GM19099 (cell line): ENCODE measurements around the gene PREPL.

Experiments used
- POLR2A ChIP-seq: IDR thresholded peaks from 3 replicates; pipeline ENCODE4 v1.6.1; 2011; ENCODE audit warnings: low read depth; ENCODE audit not compliant: insufficient read length; ENCODE audit errors: extremely low read depth

PREPL gene

DNA sequence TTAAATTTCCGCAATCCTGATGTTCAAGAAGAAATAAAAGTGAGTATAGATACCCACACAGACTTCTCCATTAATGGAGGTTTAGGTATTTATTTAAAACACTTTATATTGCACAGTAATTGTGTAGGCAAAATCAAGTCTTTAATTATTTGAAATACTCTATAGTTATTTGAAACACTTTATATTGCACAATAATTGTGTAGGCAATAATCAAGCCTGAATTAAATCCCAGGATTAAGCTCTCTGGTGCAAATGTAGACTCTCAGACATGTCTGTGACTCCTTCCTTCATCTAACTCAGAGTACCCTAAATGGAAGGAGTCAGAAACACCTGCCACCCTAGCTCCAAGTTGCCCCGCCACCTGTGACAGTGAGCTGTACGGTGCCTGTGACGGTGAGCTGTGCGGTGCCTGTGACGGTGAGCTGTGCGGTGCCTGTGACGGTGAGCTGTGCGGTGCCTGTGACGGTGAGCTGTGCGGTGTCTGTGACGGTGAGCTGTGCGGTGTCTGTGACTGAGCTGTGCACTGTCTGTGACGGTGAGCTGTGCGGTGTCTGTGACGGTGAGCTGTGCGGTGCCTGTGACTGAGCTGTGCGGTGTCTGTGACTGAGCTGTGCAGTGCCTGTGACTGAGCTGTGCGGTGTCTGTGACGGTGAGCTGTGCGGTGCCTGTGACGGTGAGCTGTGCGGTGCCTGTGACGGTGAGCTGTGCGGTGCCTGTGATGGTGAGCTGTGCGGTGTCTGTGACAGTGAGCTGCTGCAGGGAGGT is 75.0 kb downstream of the PREPL start:
- TF ChIP-seq POLR2A: no peak

DNA sequence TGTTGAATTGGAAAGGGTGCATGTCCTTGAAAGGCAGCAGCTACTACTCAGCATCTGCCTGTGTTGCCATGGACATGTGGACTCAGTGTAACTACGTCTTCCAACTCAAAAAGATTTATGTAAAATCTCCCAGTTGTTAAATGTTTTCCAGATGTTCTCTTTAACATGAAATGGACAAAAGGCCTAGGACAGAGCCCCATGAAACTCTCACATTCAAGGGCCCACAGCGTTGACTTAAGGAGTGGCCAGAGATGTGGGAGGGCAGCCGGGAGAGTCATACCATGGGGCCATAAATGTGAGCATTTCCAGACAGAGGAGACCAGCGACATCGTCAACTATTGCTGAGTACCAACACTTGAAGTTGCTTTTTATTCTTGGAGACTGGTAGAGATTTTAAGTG is 76.1 kb downstream of the PREPL start:
- TF ChIP-seq POLR2A: no peak

DNA sequence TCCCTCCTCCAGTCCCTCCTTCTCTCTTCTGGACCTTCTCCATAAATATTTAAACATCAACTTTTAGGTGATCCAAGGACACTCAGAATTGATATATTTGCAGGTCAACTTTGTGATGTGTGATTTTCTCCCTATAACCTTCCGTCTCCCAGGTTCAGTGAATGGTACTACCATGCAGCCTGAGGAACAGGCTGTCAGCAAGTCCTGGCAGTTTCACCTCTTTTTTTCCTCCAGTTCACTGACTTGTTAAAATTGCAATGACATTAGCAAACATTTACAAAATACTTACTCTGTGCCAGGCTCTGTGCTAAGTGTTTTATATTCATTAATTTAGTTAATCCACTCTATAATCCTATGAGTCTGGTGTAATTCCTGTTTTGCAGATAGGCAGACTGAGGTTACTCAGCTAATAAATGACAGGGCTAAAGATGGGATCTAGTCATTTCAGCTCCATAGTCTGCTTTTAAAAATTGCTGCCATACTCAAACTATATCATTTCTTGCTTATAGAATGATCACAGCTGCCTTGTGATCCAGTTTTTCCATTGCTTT is 78.1 kb downstream of the PREPL start:
- no peak for TF ChIP-seq POLR2A

DNA sequence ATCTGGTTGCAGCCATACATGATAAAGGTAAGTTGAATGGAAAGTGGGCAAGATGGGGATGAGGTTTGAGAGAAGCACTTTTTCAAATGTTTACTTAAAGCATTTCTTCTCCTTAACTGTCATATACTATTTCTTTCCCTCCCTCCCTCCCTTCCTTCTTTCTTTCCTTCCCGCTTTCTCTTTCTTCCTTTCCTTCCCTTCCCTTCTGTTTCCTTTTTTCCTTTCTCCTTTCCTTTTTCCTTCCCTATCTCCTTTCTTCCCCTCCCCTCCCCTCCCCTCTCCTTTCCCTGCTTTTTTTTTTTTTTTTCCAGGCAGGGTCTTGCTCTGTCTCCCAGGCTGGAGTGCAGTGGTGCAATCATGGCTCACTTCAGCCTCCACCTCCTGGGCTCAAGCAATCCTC is 80.4 kb downstream of the PREPL start:
- TF ChIP-seq POLR2A: no peak

DNA sequence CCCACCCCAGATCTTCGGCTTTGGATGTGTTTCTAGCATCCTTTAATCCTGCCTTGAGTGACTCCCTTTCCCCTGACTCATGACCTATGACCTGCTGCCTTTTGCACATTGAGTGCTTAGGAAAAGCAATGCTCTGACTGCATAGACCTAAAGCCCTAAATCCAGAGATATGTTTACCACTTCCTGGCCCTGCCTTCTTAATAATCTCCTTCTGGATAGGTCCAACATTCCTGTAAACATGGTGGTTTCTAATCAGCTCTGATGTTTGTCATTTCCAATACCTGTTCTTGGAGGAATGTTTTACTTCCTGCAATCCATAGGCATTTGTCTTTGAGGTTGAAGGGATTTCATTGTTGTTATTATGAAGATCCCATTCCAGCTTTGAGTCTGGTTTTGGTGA is 83.8 kb downstream of the PREPL start:
- no peak for TF ChIP-seq POLR2A

DNA sequence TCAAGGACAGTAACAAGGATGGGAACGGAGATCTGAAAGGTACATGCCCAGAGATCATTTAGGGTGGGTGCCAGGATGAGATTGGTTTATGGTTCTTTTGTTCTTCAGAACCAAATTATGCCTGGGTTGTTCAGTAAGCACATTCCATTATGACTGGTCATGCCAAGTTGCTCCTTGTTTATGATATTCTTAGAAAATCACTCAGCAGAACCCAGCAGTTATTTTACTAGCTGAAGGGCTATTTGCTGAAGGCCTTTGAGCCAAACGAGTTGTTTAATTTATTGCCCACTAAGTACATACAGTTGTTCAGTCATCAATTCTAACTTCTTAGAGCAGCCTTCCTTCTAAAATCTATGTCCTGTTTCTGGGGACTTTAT is 85.4 kb downstream of the PREPL start:
- no peak for TF ChIP-seq POLR2A

DNA sequence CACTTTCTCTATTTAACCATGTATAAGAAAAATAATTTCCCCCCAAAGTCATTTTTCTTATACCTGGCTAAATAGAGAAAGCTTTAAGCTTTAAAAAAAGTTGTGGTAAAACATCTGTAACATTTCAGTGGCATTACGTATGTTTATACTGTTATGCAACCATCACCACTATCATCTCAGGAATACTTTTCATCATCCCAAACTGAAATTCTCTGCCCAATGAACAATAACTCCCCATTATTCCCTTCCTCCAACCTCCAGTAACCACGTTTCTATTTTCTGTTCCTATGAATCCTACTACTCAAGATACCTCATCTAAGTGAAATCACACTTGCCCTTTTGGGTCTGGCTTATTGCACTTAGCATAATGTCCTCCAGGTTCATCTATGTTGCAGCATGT is 87.7 kb downstream of the PREPL start:
- no peak for TF ChIP-seq POLR2A

DNA sequence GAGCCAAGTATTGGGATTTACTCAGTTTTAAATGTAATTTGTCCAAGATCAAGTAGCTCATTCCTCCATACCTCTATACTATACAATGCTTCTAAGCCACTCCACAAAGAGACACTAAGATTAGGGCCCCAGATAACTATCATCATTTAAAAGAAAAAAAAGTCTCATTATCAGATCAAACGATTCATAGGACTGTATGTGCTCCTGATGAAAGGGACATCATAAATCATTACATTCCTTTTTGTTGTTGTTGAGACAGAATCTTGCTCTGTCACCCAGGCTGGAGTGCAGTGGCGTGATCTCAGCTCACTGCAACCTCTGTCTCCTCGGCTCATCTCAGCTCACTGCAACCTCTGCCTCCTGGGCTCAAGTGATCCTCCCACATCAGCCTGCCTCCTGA is 88.2 kb downstream of the PREPL start:
- TF ChIP-seq POLR2A: no peak

DNA sequence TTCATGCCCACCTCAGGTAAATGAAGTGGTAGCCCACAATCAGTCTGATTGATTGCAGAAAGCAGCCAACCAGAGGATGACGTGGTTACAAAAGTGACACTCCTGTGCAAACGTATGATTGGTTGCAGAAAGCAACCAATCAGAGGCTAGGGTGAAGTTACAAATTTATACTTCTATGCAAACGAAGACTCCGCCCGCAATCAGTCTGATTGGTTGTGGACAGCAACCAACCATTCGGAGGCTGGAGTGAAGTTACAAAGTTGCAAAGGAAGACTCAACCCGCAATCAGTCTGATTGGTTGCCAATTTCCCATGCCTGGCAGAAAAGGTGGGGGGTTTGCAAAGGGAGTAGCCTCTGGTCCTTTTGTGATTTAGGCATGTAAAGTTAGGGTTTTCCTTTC is 90.0 kb downstream of the PREPL start:
- no peak for TF ChIP-seq POLR2A

DNA sequence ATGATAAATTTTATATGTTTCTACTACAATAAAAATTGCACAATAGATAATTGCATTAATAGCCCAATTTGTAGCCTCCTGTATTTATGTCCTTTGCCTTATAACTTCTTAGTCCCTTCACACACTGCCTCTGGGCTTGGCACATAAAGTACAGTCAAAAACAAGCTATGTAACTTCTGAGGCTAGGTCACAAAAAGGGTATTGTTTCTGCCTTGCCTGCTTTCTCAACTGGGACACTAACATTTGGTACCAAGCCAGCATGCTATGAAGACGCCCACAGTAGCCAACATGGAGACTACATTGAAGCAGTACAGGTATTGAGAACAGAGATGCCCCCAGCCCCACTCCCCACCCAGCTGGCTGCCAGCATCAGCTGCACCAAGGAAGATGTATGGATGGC is 91.5 kb downstream of the PREPL start:
- TF ChIP-seq POLR2A: no peak

DNA sequence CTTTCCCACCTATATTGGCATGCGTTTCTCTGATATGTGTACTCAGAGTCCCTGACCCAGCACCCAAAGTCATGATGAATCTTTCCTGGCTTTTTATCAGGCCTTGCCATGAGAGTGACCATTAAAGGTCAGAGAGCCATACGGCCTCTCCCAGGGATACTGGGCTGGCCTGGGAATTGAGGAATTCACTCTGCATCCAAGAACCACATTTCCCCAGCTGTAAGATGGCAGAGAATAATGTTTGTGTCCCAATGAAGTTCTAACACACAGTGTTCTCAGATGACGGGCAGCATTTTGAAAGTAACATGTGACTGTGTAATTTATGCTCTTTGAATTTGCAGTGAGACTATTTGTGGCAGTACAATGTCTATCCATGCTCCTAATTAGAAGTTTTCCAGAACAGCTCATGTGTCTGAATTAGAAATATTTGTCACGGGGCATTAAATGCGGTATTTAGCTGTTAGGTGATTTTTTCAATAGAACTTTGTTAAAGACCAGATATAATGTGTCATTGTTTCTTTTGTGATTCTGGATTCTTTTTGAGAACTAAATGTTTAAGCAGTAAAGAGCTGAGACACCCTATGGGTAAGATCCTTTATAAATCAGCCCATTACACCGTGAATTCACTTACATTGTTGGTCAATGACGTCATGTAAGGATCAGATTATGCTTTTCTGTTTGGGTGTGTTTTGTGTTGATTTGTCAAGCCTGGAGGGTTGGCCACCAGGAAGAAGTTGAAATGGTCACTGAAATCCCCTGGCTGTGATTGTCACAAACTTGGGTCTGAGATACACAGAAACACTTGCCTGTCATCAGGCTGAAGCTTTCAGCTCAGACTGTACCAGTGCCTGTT is 93.3 kb downstream of the PREPL start:
- no peak for TF ChIP-seq POLR2A
